Measurements from ENCODE around the gene CHID1. TPM values are rescaled to one million over a fixed set of nuclear protein-coding genes. Genes with fewer than 3 reads are reported as not detected.

CHID1 gene
- total RNA-seq, 2 donors from 2014 or later = 33.9 to 44.2 TPM

- Mint-ChIP-seq H3K36me3 (ENCODE audit: insufficient read depth in 2 of 2) (no peaks in the 10 kb centered on the region), H3K4me3 (no peak overlapping the region), H3K9me3 (no peaks in the 10 kb centered on the region), H3K4me1 (ENCODE audit: low read depth) (no peaks in the 10 kb centered on the region), H3K27me3 (ENCODE audit: low read depth) (no peaks in the 10 kb centered on the region), H3K27ac (no peak overlapping the region)
- ATAC-seq (replicated peaks in 1 of 2) (no peak), DNase-seq (no peak)
These were observed 51.0 kb downstream of the CHID1 start for GRCh38 chr11:859394-860131.

- H3K4me3 Mint-ChIP-seq = no peak overlapping the region
- H3K36me3 Mint-ChIP-seq (ENCODE audit: insufficient read depth in 2 of 2) = no peaks in the 10 kb centered on the region
- no peaks in the 10 kb centered on the region for H3K27me3 Mint-ChIP-seq (ENCODE audit: low read depth)
- no peak overlapping the region for H3K27ac Mint-ChIP-seq
- H3K9me3 Mint-ChIP-seq = no peaks in the 10 kb centered on the region
- DNase-seq (no peak), ATAC-seq (replicated peaks in 1 of 2) (no peak)
- H3K4me1 Mint-ChIP-seq (ENCODE audit: low read depth) = no peaks in the 10 kb centered on the region
These were observed 51.8 kb downstream of the CHID1 start for GRCh38 chr11:858762-859339.

- ATAC-seq (replicated peaks in 1 of 2) = no peak
- H3K36me3 Mint-ChIP-seq (ENCODE audit: insufficient read depth in 2 of 2) = no peaks in the 10 kb centered on the region
- DNase-seq = no peak
- H3K27me3 Mint-ChIP-seq (ENCODE audit: low read depth) = no peaks in the 10 kb centered on the region
- no peak overlapping the region for H3K4me3 Mint-ChIP-seq
- no peaks in the 10 kb centered on the region for H3K4me1 Mint-ChIP-seq (ENCODE audit: low read depth)
- H3K27ac Mint-ChIP-seq = no peak overlapping the region
- H3K9me3 Mint-ChIP-seq = no peaks in the 10 kb centered on the region
These were observed 52.4 kb downstream of the CHID1 start for GRCh38 chr11:858053-858761.

GRCh38 chr11:856397-856796 is 54.2 kb downstream of the CHID1 start:
- no peak overlapping the region for H3K4me3 Mint-ChIP-seq
- no peaks in the 10 kb centered on the region for H3K36me3 Mint-ChIP-seq (ENCODE audit: insufficient read depth in 2 of 2)
- DNase-seq (no peak), ATAC-seq (replicated peaks in 1 of 2) (no peak)
- H3K27ac Mint-ChIP-seq = no peak overlapping the region
- H3K9me3 Mint-ChIP-seq = no peaks in the 10 kb centered on the region
- H3K4me1 Mint-ChIP-seq (ENCODE audit: low read depth) = no peaks in the 10 kb centered on the region
- H3K27me3 Mint-ChIP-seq (ENCODE audit: low read depth) = no peaks in the 10 kb centered on the region

GRCh38 chr11:855796-856195 is 54.8 kb downstream of the CHID1 start:
- no peaks in the 10 kb centered on the region for H3K36me3 Mint-ChIP-seq (ENCODE audit: insufficient read depth in 2 of 2)
- DNase-seq (no peak), ATAC-seq (replicated peaks in 1 of 2) (no peak)
- H3K27ac Mint-ChIP-seq = no peak overlapping the region
- H3K27me3 Mint-ChIP-seq (ENCODE audit: low read depth) = no peaks in the 10 kb centered on the region
- no peak overlapping the region for H3K4me3 Mint-ChIP-seq
- no peaks in the 10 kb centered on the region for H3K9me3 Mint-ChIP-seq
- H3K4me1 Mint-ChIP-seq (ENCODE audit: low read depth) = no peaks in the 10 kb centered on the region

- no peak overlapping the region for H3K27ac Mint-ChIP-seq
- H3K4me3 Mint-ChIP-seq = no peak overlapping the region
- no peaks in the 10 kb centered on the region for H3K4me1 Mint-ChIP-seq (ENCODE audit: low read depth)
These were observed 55.3 kb downstream of the CHID1 start for GRCh38 chr11:855330-855674.

GRCh38 chr11:854601-855329 is 55.8 kb downstream of the CHID1 start:
- H3K9me3 Mint-ChIP-seq = no peaks in the 10 kb centered on the region
- no peaks in the 10 kb centered on the region for H3K4me1 Mint-ChIP-seq (ENCODE audit: low read depth)
- ATAC-seq (replicated peaks in 1 of 2) (no peak), DNase-seq (no peak)
- no peak overlapping the region for H3K4me3 Mint-ChIP-seq
- no peaks in the 10 kb centered on the region for H3K27me3 Mint-ChIP-seq (ENCODE audit: low read depth)
- H3K36me3 Mint-ChIP-seq (ENCODE audit: insufficient read depth in 2 of 2) = no peaks in the 10 kb centered on the region
- H3K27ac Mint-ChIP-seq = no peak overlapping the region

More at GRCh38 chr11:855330-855674, 55.3 kb downstream of the CHID1 start:
- Mint-ChIP-seq H3K9me3 (no peaks in the 10 kb centered on the region), H3K36me3 (ENCODE audit: insufficient read depth in 2 of 2) (no peaks in the 10 kb centered on the region), H3K27me3 (ENCODE audit: low read depth) (no peaks in the 10 kb centered on the region)
- DNase-seq (no peak), ATAC-seq (replicated peaks in 1 of 2) (no peak)

GRCh38 chr11:853682-854448 is 56.7 kb downstream of the CHID1 start:
- no peaks in the 10 kb centered on the region for H3K9me3 Mint-ChIP-seq
- ATAC-seq (replicated peaks in 1 of 2) = no peak
- peaks cover under 1% of the 10 kb centered on the region for H3K4me1 Mint-ChIP-seq (ENCODE audit: low read depth)
- no peak overlapping the region for H3K4me3 Mint-ChIP-seq
- no peaks in the 10 kb centered on the region for H3K36me3 Mint-ChIP-seq (ENCODE audit: insufficient read depth in 2 of 2)
- no peak overlapping the region for H3K27ac Mint-ChIP-seq
- H3K27me3 Mint-ChIP-seq (ENCODE audit: low read depth) = peaks cover under 1% of the 10 kb centered on the region
- DNase-seq = no peak

- H3K4me3 Mint-ChIP-seq = no peak overlapping the region
- no peaks in the 10 kb centered on the region for H3K36me3 Mint-ChIP-seq (ENCODE audit: insufficient read depth in 2 of 2)
- no peak for DNase-seq
- peaks cover 4% of the 10 kb centered on the region for H3K27me3 Mint-ChIP-seq (ENCODE audit: low read depth)
- H3K9me3 Mint-ChIP-seq = no peaks in the 10 kb centered on the region
- peaks cover 5% of the 10 kb centered on the region for H3K4me1 Mint-ChIP-seq (ENCODE audit: low read depth)
- H3K27ac Mint-ChIP-seq = no peak overlapping the region
- no peak for ATAC-seq (replicated peaks in 1 of 2)
These were observed 57.8 kb downstream of the CHID1 start for GRCh38 chr11:852762-853161.

GRCh38 chr11:850775-851763 is 59.5 kb downstream of the CHID1 start:
- Mint-ChIP-seq H3K27ac (no peak overlapping the region), H3K4me3 (peak overlapping the region in 1 of 2 donors; percentile 48), H3K4me1 (ENCODE audit: low read depth) (peaks cover 5% of the 10 kb centered on the region), H3K9me3 (no peaks in the 10 kb centered on the region), H3K27me3 (ENCODE audit: low read depth) (peaks cover 4% of the 10 kb centered on the region), H3K36me3 (ENCODE audit: insufficient read depth in 2 of 2) (no peaks in the 10 kb centered on the region)
- no peak for DNase-seq
- no peak for ATAC-seq (replicated peaks in 1 of 2)

GRCh38 chr11:849951-850774 is 60.4 kb downstream of the CHID1 start:
- DNase-seq (no peak), ATAC-seq (replicated peaks in 1 of 2) (peak; percentile 1 to 18)
- Mint-ChIP-seq H3K27me3 (ENCODE audit: low read depth) (peaks cover 4% of the 10 kb centered on the region), H3K4me3 (peak overlapping the region; percentile 37 to 62), H3K27ac (no peak overlapping the region), H3K4me1 (ENCODE audit: low read depth) (peaks cover 5% of the 10 kb centered on the region), H3K36me3 (ENCODE audit: insufficient read depth in 2 of 2) (no peaks in the 10 kb centered on the region), H3K9me3 (no peaks in the 10 kb centered on the region)

All from activated T-cell treated with anti-CD3 and anti-CD28 coated beads, Interleukin-2, amount 50 U/mL, for 72 hours (primary cell).